Ascending aorta (tissue), 2 donors: Measurements from ENCODE around the gene SLAMF8. TPM values are rescaled to one million over a fixed set of nuclear protein-coding genes. Genes with fewer than 3 reads are reported as not detected.

Source experiments
- DNase-seq, 2 donors: peaks; one replicate each; pipeline ENCODE4 v3.0.0-alpha.2; 2019; ENCODE audit warnings: low spot score in 2 of 2
- H3K27ac ChIP-seq, 2 donors: fragments of 200-600 bp; sonication (generic); one replicate each; pipeline ENCODE4 v1.5.1; 2016 to 2017; ENCODE audit warnings: mild to moderate bottlenecking in 1 of 2
- H3K27me3 ChIP-seq: fragments of 200-600 bp; sonication (generic); one replicate; pipeline ENCODE4 v1.5.1; 2017
- H3K36me3 ChIP-seq, 2 donors: fragments of 200-600 bp; sonication (generic); one replicate each; pipeline ENCODE4 v1.5.1; 2016
- H3K4me1 ChIP-seq, 2 donors: fragments of 200-600 bp; sonication (generic); one replicate each; pipeline ENCODE4 v1.5.1; 2016 to 2017; ENCODE audit warnings: mild to moderate bottlenecking in 1 of 2
- H3K4me3 ChIP-seq, 2 donors: fragments of 200-600 bp; sonication (generic); one replicate each; pipeline ENCODE4 v1.5.1; 2016 to 2017; ENCODE audit warnings: mild to moderate bottlenecking in 1 of 2
- H3K9me3 ChIP-seq, 2 donors: fragments of 200-600 bp; sonication (generic); one replicate each; pipeline ENCODE4 v1.5.1; 2016
- CTCF ChIP-seq, 3 experiments: fragments of 200-600 bp in 2 of 3; fragments of 450-650 bp in 1 of 3; sonication (generic) in 2 of 3; IDR thresholded peaks; one replicate each; pipeline ENCODE4 v1.5.1; 2016 to 2019; ENCODE audit warnings: antibody characterized with exemption in 3 of 3, mild to moderate bottlenecking in 1 of 3, moderate library complexity in 1 of 3
- intact Hi-C: fragments of 100-400 bp; cut with DNase I; formaldehyde crosslinking; loops from one replicate; pipeline ENCODE4 v1.15.1; 2023
- total RNA-seq: library from RNA; depleted of rRNA; stranded (reverse); fragments of >200 nt; gene quantifications from one replicate; pipeline ENCODE4 v1.1.0, GENCODE V29; 2016

SLAMF8 gene
- total RNA-seq, 1 donor from 2014 or later, result 6.7 TPM

- TF ChIP-seq CTCF (IDR thresholded peaks at IDR 0.05), result no peak
- no peaks in the 10 kb centered on the region for H3K9me3 ChIP-seq
- H3K4me1 ChIP-seq, result no peaks in the 10 kb centered on the region
- no peaks in the 10 kb centered on the region for H3K36me3 ChIP-seq
- intact Hi-C loops, result no loop called here
- no peak overlapping the region for H3K27ac ChIP-seq
- DNase-seq, result no peak
- H3K4me3 ChIP-seq, result no peak overlapping the region
- H3K27me3 ChIP-seq, result no peaks in the 10 kb centered on the region
Measured at GRCh38 chr1:159862031-159862430, 35.4 kb downstream of the SLAMF8 start.

DNA sequence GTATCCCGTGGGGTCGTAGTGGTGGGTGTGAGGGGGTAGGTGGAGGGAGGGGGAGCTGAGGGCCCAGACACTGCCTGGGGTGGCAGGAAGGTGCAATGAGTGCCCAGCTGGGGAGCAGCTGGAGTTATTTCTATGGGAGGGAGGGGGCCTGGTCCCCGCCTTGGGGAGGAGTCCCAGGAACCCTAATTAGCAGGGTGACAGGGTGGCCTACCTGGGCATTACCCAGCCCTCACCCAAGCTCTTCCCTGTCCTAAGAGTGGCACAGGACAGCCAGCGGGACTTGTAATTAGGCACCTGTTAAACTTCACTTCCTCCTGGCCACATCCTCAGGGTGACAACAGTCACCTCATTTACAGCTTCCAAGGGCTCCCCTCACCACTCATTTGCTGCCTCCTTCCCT, 35.9 kb downstream of the SLAMF8 start, which contains the start of gene VSIG8:
Gene VSIG8 (minus strand): TSS at position 101 of the 400 bp plus-strand sequence. CDS start 136 bp downstream, outside the sequence.
- no peak for DNase-seq
- no peak for TF ChIP-seq CTCF (IDR thresholded peaks at IDR 0.05)
- no peak within 1 kb of the TSS for H3K27ac ChIP-seq
- no peaks in the 10 kb centered on the region for H3K27me3 ChIP-seq
- no peaks in the 10 kb centered on the region for H3K4me1 ChIP-seq
- intact Hi-C loops, result no loop called here
- H3K36me3 ChIP-seq, result no peaks in the 10 kb centered on the region
- H3K9me3 ChIP-seq, result no peaks in the 10 kb centered on the region
- no peak within 1 kb of the TSS for H3K4me3 ChIP-seq

DNA sequence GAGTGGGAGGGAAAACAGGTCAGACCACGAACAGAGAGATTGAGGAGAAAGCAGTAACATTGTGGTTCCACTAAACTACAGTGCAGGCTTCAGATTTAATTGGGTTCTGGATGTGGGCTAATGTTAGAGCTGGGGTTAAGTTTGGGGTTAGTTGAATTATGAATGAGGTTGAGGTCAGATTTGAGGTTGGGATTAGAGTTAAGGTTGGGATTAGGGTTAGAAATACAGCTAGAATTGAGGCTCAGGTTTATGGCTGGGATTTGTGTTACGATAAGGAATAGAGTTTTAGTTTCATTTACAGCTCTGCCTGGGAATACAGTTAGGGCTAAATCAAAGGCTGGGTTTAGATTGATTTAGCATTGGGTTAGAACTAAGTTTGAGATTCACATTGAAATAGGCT, 37.6 kb downstream of the SLAMF8 start:
- TF ChIP-seq CTCF (IDR thresholded peaks at IDR 0.05), result no peak
- DNase-seq, result no peak

DNA sequence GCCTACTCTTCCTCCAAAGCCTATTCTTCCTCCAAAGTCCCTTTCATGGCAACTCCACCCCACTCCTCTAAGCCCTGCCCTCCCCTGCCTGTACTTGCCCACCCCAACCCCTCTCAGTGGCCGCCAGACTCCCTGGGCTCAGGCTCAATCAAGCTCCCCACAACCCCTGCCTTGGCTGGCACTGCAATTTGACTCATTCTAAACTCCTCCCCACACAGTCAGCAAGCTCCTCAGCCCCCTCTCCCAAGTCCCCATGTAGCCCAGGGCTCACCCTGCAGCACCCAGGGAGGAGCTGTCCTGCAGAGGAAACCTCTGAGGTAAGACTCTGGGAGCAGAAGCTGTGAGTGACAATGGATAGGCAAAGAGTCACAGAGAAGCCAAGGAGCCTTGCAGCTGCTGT, 39.4 kb downstream of the SLAMF8 start:
- TF ChIP-seq CTCF (IDR thresholded peaks at IDR 0.05), result no peak
- H3K27me3 ChIP-seq, result no peaks in the 10 kb centered on the region
- H3K36me3 ChIP-seq, result no peaks in the 10 kb centered on the region
- intact Hi-C loops, result no loop called here
- no peak overlapping the region for H3K4me3 ChIP-seq
- no peaks in the 10 kb centered on the region for H3K4me1 ChIP-seq
- no peak for DNase-seq
- H3K27ac ChIP-seq, result no peak overlapping the region
- no peaks in the 10 kb centered on the region for H3K9me3 ChIP-seq

More for the DNA sequence above, 37.6 kb downstream of the SLAMF8 start:
- Histone ChIP-seq H3K36me3 (no peaks in the 10 kb centered on the region), H3K9me3 (no peaks in the 10 kb centered on the region), H3K4me3 (no peak overlapping the region), H3K27ac (no peak overlapping the region), H3K27me3 (no peaks in the 10 kb centered on the region), H3K4me1 (no peaks in the 10 kb centered on the region)
- intact Hi-C loops, result no loop called here

GRCh38 chr1:159866905-159867663, 40.4 kb downstream of the SLAMF8 start:
- Histone ChIP-seq H3K27ac (no peak overlapping the region), H3K27me3 (no peaks in the 10 kb centered on the region), H3K36me3 (no peaks in the 10 kb centered on the region), H3K4me1 (no peaks in the 10 kb centered on the region), H3K4me3 (no peak overlapping the region), H3K9me3 (no peaks in the 10 kb centered on the region)
- intact Hi-C loops, result no loop called here
- no peak for DNase-seq
- no peak for TF ChIP-seq CTCF (IDR thresholded peaks at IDR 0.05)
